ENCODE measurements around the gene NTRK2.

DNA sequence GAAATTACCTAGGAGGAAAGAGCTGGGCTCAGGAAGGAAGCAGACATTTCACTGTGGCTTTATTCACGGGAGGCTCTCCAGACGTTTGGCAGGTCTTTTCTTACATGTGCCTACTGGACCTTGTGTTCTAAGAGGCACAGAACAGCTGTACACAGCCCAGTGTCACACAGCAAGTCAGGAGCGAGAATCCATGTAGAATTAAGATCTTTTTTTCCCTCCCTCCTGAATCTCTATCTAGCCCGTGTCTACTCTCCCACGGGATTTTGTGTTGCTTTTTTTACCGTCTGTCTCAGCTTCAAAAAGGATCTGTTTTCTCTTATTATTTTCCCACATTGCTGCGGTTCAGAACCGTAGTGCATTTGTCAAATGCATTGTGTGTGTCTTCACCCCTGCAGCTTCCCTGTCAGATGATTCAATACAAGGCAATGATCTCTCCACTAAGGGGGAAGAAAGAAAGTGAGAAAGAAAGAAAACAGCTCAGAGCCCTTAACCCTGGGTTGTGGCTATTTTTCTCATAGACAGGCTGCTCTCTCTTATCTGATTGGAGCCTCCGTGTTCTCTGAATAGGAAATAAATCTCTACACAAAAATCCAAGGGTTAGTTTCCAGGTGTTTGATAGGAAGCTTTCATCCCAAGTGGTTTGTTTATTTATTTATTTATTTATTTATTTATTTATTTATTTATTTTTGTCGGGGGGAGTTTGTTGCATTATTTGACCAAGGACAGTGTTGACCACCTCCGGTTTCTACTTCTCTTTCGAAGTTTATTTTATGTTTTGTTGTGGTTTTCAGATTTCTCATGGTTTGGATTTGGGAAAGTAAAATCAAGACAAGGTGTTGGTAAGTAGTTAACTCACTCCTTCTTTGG lies 191.0 kb downstream of the NTRK2 start:
- TF ChIP-seq, protein P1, sequence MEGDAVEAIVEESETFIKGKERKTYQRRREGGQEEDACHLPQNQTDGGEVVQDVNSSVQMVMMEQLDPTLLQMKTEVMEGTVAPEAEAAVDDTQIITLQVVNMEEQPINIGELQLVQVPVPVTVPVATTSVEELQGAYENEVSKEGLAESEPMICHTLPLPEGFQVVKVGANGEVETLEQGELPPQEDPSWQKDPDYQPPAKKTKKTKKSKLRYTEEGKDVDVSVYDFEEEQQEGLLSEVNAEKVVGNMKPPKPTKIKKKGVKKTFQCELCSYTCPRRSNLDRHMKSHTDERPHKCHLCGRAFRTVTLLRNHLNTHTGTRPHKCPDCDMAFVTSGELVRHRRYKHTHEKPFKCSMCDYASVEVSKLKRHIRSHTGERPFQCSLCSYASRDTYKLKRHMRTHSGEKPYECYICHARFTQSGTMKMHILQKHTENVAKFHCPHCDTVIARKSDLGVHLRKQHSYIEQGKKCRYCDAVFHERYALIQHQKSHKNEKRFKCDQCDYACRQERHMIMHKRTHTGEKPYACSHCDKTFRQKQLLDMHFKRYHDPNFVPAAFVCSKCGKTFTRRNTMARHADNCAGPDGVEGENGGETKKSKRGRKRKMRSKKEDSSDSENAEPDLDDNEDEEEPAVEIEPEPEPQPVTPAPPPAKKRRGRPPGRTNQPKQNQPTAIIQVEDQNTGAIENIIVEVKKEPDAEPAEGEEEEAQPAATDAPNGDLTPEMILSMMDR (IDR thresholded peaks at IDR 0.05; ENCODE audit: low read depth, low read length, missing input control): no peak
- TF ChIP-seq JUND (IDR thresholded peaks at IDR 0.05) (no peak), YY1 (IDR thresholded peaks at IDR 0.05) (no peak), EGR1 (IDR thresholded peaks at IDR 0.05; ENCODE audit: low read depth in 2 of 2) (no peak), SP1 (IDR thresholded peaks at IDR 0.05) (no peak), RAD21 (IDR thresholded peaks at IDR 0.05) (no peak), TAF1 (conservative IDR thresholded peaks at IDR 0.05) (no peak), MAX (IDR thresholded peaks at IDR 0.05) (no peak)
- TF ChIP-seq, protein P2, sequence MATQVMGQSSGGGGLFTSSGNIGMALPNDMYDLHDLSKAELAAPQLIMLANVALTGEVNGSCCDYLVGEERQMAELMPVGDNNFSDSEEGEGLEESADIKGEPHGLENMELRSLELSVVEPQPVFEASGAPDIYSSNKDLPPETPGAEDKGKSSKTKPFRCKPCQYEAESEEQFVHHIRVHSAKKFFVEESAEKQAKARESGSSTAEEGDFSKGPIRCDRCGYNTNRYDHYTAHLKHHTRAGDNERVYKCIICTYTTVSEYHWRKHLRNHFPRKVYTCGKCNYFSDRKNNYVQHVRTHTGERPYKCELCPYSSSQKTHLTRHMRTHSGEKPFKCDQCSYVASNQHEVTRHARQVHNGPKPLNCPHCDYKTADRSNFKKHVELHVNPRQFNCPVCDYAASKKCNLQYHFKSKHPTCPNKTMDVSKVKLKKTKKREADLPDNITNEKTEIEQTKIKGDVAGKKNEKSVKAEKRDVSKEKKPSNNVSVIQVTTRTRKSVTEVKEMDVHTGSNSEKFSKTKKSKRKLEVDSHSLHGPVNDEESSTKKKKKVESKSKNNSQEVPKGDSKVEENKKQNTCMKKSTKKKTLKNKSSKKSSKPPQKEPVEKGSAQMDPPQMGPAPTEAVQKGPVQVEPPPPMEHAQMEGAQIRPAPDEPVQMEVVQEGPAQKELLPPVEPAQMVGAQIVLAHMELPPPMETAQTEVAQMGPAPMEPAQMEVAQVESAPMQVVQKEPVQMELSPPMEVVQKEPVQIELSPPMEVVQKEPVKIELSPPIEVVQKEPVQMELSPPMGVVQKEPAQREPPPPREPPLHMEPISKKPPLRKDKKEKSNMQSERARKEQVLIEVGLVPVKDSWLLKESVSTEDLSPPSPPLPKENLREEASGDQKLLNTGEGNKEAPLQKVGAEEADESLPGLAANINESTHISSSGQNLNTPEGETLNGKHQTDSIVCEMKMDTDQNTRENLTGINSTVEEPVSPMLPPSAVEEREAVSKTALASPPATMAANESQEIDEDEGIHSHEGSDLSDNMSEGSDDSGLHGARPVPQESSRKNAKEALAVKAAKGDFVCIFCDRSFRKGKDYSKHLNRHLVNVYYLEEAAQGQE (IDR thresholded peaks at IDR 0.05): no peak
